Epithelial cell of proximal tubule (primary cell): ENCODE results near the gene PHACTR1. TPM values are rescaled to one million over a fixed set of nuclear protein-coding genes. Genes with fewer than 3 reads are reported as not detected.

ENCODE experiments used
- DNase-seq: peaks from one replicate; pipeline ENCODE4 v3.0.0-alpha.2; 2011; ENCODE audit warnings: low read depth
- H3K4me3 ChIP-seq: 2 replicates; pipeline ENCODE4 v1.5.1; 2011; ENCODE audit warnings: low read depth, mild to moderate bottlenecking, low read length
- CTCF ChIP-seq: conservative IDR thresholded peaks from 2 replicates; pipeline ENCODE4 v1.5.1; 2012; ENCODE audit warnings: low read depth, mild to moderate bottlenecking, low read length
- total RNA-seq: library from RNA; depleted of rRNA; stranded (reverse); fragments of >200 nt; gene quantifications from 2 replicates; pipeline ENCODE4 v1.2.3, GENCODE V29; 2015

PHACTR1 gene
- total RNA-seq, 1 donor from 2014 or later, result 0.98 TPM

GRCh38 chr6:12963567-12963966, 247.0 kb downstream of the PHACTR1 start:
- TF ChIP-seq CTCF, result no peak
- DNase-seq, result no peak
- H3K4me3 ChIP-seq, result no peak overlapping the region

- DNase-seq, result no peak
- TF ChIP-seq CTCF, result no peak
- no peak overlapping the region for H3K4me3 ChIP-seq
Observed at GRCh38 chr6:12967686-12968085, 251.1 kb downstream of the PHACTR1 start.

- H3K4me3 ChIP-seq, result no peak overlapping the region
- no peak for TF ChIP-seq CTCF
- no peak for DNase-seq
Observed at GRCh38 chr6:12968290-12968689, 251.7 kb downstream of the PHACTR1 start.

- DNase-seq, result no peak
- no peak overlapping the region for H3K4me3 ChIP-seq
- TF ChIP-seq CTCF, result no peak
Observed at GRCh38 chr6:12968839-12969558, 252.4 kb downstream of the PHACTR1 start.

GRCh38 chr6:12969966-12970365, 253.4 kb downstream of the PHACTR1 start:
- DNase-seq, result no peak
- H3K4me3 ChIP-seq, result no peak overlapping the region
- TF ChIP-seq CTCF, result no peak

GRCh38 chr6:12973386-12973785, 256.8 kb downstream of the PHACTR1 start:
- H3K4me3 ChIP-seq, result no peak overlapping the region
- TF ChIP-seq CTCF, result no peak
- no peak for DNase-seq

GRCh38 chr6:12974551-12974950, 258.0 kb downstream of the PHACTR1 start:
- no peak overlapping the region for H3K4me3 ChIP-seq
- TF ChIP-seq CTCF, result no peak
- DNase-seq, result no peak
